ENCODE data around the gene GLYAT.

GLYAT gene

DNA sequence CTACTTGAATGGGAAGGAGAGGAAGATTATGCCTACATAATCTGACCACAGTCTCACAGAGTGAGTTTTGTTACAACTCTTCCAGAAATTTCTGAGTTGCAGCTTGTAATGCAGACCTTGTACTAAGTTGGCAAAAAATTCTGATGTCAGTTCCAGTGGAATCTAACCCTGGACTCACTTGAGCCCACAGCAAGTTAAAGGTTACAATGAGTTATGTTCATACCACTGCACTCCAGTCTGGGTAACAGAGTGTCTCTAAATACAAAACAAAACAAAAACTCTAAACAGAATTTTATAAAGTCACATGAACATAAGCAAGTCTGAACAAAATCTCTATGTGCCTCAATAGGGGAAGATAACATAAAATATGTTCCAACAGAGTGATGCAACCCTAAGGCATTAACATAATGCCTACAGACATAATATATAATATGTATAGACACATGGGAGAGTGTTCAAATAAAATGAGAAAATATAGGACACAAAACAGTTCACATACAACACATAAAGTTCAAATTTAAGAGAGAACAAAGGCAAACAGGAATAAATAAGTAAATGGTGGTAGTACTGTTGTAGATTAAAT lies 1.1 kb downstream of the GLYAT start:
- Histone ChIP-seq H3K4me2 (ENCODE audit: low read length) (no peak overlapping the region), H3K79me2 (no peaks in the 10 kb centered on the region), H3K9me3 (ENCODE audit: control insufficient read depth, low read length) (no peaks in the 10 kb centered on the region), H3K9ac (no peak overlapping the region), H3K4me3 (ENCODE audit: low read depth, low read length) (no peak overlapping the region), H3K4me1 (no peaks in the 10 kb centered on the region), H3K36me3 (ENCODE audit: control insufficient read depth, insufficient read depth, low read length) (no peaks in the 10 kb centered on the region), H3K27ac (no peak overlapping the region), H2AFZ (no peak overlapping the region), H3K27me3 (ENCODE audit: control insufficient read depth, insufficient read depth, low read length) (no peaks in the 10 kb centered on the region)
- TF ChIP-seq, protein P1, sequence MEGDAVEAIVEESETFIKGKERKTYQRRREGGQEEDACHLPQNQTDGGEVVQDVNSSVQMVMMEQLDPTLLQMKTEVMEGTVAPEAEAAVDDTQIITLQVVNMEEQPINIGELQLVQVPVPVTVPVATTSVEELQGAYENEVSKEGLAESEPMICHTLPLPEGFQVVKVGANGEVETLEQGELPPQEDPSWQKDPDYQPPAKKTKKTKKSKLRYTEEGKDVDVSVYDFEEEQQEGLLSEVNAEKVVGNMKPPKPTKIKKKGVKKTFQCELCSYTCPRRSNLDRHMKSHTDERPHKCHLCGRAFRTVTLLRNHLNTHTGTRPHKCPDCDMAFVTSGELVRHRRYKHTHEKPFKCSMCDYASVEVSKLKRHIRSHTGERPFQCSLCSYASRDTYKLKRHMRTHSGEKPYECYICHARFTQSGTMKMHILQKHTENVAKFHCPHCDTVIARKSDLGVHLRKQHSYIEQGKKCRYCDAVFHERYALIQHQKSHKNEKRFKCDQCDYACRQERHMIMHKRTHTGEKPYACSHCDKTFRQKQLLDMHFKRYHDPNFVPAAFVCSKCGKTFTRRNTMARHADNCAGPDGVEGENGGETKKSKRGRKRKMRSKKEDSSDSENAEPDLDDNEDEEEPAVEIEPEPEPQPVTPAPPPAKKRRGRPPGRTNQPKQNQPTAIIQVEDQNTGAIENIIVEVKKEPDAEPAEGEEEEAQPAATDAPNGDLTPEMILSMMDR (IDR thresholded peaks at IDR 0.05) = no peak

DNA sequence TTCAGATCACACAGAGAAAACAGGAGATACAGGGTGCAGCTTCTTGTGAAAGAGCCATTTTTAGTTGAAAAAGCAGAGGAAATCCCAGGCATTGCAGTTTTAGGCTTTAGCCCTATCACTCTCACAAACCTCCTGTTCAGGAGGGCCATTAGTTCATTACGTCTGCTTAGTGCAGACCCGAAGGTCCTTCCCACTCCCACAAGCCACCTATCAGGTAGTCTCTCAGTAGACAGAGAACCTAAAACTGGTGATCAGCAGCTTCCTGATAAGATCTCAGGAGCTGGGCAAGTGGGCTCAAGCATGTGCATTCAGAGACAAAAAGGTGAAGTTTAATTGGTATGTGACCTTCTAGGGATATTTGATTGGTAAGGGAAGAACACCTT lies 4.3 kb downstream of the GLYAT start:
- TF ChIP-seq, protein P1 (IDR thresholded peaks at IDR 0.05) = no peak
- Histone ChIP-seq H2AFZ (no peak overlapping the region), H3K9me3 (ENCODE audit: control insufficient read depth, low read length) (no peaks in the 10 kb centered on the region), H3K79me2 (no peaks in the 10 kb centered on the region), H3K4me3 (ENCODE audit: low read depth, low read length) (no peak overlapping the region), H3K27ac (no peak overlapping the region), H3K36me3 (ENCODE audit: control insufficient read depth, insufficient read depth, low read length) (no peaks in the 10 kb centered on the region), H3K4me1 (no peaks in the 10 kb centered on the region), H3K9ac (no peak overlapping the region), H3K27me3 (ENCODE audit: control insufficient read depth, insufficient read depth, low read length) (no peaks in the 10 kb centered on the region), H3K4me2 (ENCODE audit: low read length) (no peak overlapping the region)

DNA sequence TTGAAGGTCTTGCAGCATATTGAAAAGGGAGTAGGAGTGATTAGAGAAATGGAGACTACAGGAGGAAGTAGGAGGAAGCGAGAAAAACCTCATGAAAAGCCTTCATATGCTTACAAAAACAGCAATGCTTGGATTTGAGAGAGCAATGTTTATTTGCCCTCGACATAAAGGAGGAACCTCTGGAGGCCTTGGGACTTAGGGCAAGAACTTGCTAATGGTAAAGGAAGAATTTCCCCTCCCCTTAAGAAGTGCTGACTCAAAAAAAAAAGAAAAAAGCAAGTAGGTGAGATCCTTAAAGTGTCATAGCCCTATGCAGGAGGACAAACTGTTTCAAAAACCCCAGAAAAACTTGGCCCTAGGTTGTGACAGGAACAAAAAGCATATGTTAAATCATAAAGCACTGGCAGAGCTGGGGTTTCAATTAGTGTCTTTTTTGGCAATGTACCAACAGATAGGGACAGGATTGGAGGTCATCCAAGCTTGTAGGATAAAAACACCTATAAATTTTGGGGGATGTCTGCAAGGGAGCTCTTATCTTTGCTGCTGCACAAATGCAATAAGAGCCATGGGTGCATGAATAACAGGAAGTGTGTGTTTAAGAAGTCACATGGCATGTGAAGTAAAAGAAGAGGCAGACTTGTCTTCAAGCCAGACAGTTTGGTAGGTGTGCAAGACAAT lies 4.9 kb downstream of the GLYAT start:
- no peaks in the 10 kb centered on the region for H3K4me1 ChIP-seq
- H3K4me3 ChIP-seq (ENCODE audit: low read depth, low read length) = no peak overlapping the region
- H3K79me2 ChIP-seq = no peaks in the 10 kb centered on the region
- no peaks in the 10 kb centered on the region for H3K27me3 ChIP-seq (ENCODE audit: control insufficient read depth, insufficient read depth, low read length)
- no peak overlapping the region for H2AFZ ChIP-seq
- H3K4me2 ChIP-seq (ENCODE audit: low read length) = no peak overlapping the region
- no peaks in the 10 kb centered on the region for H3K9me3 ChIP-seq (ENCODE audit: control insufficient read depth, low read length)
- no peak overlapping the region for H3K9ac ChIP-seq
- no peak overlapping the region for H3K27ac ChIP-seq
- TF ChIP-seq, protein P1 (IDR thresholded peaks at IDR 0.05) = no peak
- no peaks in the 10 kb centered on the region for H3K36me3 ChIP-seq (ENCODE audit: control insufficient read depth, insufficient read depth, low read length)

DNA sequence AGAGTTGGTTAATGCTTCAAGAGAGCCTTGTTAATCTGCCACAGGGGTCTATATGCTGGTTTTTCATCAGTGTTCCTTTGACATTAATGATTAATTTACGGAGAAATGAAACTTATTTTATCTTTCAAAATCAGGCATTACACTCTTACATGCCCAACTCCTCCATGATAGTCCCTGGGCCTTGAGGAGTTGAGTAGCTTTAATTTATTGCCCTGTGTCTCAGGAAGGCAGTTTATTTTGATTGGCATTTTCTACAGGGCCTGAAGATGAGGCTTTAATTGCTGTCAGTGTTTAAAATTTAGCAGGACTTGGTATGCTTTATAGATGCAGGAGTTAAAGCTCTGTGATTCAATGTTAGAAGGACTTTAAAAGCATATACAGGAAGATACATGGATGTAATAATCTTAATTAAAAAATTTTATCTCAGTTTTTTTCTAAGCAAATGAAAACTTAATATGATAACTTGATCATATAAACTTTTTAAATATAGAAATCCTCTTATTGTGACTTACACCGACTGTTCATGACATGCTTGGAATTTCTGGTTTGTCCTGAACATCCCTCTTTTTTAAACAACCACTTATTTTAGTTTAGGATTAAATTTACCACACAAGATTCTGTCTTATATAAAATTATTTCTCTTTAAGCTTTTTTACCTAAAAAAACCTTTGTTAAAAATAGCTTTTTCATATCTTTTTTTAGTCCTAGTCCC lies 12.2 kb downstream of the GLYAT start:
- H3K36me3 ChIP-seq (ENCODE audit: control insufficient read depth, insufficient read depth, low read length) = no peaks in the 10 kb centered on the region
- TF ChIP-seq, protein P1 (IDR thresholded peaks at IDR 0.05) = no peak
- no peak overlapping the region for H3K4me2 ChIP-seq (ENCODE audit: low read length)
- H2AFZ ChIP-seq = no peak overlapping the region
- no peak overlapping the region for H3K4me3 ChIP-seq (ENCODE audit: low read depth, low read length)
- no peaks in the 10 kb centered on the region for H3K27me3 ChIP-seq (ENCODE audit: control insufficient read depth, insufficient read depth, low read length)
- H3K4me1 ChIP-seq = no peaks in the 10 kb centered on the region
- H3K79me2 ChIP-seq = no peaks in the 10 kb centered on the region
- no peaks in the 10 kb centered on the region for H3K9me3 ChIP-seq (ENCODE audit: control insufficient read depth, low read length)
- H3K9ac ChIP-seq = no peak overlapping the region
- H3K27ac ChIP-seq = no peak overlapping the region

All from parathyroid adenoma (tissue), 2 donors.